GM18951 (cell line): ENCODE data around the gene AFF3.

Source experiments
- POLR2A ChIP-seq: IDR thresholded peaks from 4 replicates; pipeline ENCODE4 v1.6.1; 2011; ENCODE audit warnings: mild to moderate bottlenecking; ENCODE audit not compliant: insufficient read length, insufficient read depth; ENCODE audit errors: extremely low read depth
- in situ Hi-C: fragments of 300-500 bp; cut with MboI; formaldehyde crosslinking; loops from one replicate; pipeline ENCODE4 v1.12.0; 2022; ENCODE audit warnings: low sequenced_read_pairs, mixed read lengths, inconsistent platforms; ENCODE audit not compliant: unreplicated experiment

The AFF3 gene

DNA sequence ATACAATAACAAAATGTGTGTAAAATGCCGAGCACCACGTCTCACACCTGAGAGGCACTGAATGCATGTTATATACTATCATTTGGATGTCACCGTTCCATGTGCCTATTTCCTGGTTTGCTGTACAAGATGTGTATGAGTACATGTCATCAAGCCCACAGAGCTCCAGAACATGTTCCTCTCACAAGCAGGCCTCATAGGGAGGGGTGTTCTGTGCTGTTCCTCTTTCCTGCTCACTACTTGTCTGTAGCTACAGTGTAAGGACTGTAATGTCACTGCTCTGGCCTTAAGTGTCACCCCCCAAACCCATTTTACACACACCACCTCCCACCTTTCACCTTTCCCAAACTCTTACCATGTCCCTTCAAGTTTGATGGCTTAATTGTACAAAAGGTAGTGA is 1.8 kb downstream of the AFF3 start:
- TF ChIP-seq POLR2A = no peak
- in situ Hi-C loops = no loop called here

DNA sequence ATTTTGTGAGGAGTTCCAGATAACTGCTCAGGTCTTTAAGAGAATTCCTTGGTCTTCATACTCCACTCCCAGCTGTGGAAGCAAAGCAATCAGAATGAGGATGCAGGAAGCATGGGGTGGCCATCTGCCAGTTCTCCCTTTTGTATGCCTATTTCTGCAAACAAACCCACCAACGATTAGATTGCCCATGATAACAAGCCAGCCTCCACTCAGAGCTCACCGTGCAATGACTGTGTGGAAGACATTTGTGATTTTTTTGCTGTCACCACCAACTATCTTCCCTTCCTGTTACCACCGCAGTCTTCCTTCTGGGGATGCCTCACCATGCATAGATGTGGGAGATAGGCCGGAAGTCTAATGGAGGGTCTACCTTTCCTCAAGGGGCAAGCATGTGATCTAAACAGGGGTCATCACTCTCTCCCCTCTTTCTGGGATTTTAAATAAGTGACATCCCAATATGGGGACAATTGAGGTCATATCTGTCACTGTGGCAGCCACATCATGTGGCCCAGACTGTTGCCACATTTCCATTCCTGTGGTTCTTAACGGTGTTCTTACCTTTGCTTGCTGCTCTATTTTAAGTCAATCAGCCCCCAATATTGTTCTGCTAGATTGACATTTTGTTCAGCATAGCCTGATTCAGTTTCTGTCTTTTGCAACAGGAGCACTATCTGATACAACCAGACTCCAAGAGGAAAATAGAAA is 4.4 kb downstream of the AFF3 start:
- TF ChIP-seq POLR2A = no peak
- in situ Hi-C loops = no loop called here

DNA sequence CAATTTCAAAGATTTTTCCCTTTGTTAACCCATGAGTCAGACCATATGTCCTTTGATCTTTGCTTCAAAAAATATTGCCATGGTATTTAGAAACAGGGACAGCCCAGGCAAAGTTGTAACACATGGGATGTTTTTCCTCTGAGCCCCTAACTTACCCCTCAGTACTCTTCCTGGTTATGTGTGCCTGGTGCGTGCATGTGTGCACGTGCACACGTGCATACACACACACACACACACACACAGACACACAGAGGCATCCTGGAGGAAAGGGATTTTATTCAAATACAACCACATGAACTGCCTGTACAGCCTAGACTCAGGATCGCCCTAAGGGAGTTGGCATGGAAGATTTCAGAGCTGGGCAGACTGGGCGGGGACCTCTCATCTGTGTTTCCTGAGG is 5.1 kb downstream of the AFF3 start:
- in situ Hi-C loops = no loop called here
- no peak for TF ChIP-seq POLR2A

DNA sequence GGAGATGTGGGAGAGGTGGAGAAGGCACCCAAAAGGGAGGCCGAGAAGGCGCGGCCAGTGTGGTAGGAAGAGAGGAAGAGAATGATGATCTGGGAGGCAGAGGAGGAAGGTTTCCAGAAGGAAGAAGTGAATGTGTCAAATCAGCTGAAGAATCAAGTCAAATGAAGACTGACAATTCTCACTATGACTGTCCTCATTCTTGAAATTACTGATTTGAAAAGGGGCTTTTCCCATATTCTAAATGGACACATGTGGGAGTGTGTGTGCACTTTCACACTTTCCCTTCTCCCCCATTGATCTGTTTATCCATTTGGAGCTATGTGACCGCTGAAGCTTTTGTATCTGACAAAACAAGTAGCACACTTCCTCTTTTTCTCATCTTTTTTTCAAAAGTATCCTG is 6.1 kb downstream of the AFF3 start:
- in situ Hi-C loops = no loop called here
- TF ChIP-seq POLR2A = no peak

DNA sequence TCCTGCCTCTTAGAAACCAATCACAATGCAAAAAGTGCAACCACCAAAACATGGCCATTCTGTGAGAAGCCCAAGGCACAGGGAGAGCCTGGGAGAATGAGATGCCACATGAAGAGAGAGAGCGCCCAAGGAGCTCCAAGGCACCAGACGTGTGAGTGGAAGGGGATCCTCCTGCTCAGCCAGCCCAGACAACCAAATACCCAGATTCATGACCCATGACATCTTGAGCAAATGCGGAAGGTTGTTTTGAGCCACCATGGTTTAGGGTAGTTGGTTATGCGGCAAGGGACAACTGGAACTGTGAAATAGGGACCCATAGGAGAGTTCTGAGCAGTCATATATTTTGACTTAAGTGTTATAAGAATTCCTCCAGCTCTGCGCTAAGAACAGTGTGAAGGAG is 7.0 kb downstream of the AFF3 start:
- TF ChIP-seq POLR2A = no peak
- in situ Hi-C loops = no loop called here

DNA sequence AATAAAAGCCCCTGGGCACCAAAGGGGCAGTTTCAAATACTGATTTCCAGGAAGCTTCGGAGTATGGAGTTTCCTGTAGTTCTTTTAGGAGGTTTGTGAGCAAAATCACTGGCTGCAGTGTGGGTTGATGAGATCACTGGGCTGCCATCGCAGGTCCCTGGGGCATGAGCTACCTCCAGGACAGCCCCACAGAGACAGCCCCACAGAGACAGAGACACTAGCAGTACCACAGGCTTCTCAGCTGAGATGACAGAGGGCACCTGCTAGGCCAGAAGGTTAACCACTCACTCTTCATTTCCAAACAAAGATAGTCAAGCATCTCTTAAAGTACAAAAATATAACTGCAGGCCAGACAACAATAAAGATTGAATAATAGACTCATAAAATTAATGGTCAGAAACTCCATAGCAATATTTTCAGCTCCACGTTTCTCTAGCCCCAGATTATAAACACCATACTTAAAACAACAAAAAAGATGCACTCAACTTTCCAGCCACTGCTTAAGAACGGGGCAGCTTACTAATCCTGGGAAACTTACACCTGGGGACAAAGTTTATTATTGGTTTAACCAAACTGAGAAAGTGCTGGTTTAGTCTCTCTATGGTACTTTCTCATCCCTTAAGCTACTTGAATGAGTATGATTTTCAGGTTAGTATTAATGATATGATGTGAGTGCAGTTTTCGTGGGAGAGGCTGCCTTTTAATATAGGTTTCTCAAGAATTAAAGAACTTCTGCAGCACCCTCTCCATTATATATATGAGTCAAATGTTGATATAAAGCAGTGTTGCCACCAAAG is 11.6 kb downstream of the AFF3 start:
- in situ Hi-C loops = no loop called here
- no peak for TF ChIP-seq POLR2A

DNA sequence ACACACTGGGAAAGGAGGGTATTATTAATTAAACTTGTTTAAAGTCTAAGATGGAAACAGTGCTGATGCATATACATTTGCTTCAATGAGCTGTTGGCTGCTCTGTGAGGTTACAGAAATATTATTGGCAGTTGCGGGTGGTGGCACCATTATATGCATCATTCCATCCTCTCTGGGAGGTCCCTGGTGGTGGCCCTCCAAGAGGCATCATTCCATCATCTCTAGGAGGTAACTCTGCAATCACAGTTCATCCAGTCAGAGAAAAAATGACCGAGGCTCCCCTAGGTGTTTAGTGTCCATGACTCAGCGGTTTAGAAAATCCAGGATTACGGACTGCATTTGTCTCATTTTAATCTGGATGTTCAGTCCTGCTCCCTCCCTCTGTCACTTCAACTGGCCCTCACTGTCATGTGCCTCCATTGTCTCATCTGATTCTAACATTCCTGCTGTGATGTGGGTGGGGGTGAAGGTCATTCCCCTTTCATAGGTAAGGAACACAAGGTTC is 15.4 kb downstream of the AFF3 start:
- TF ChIP-seq POLR2A = no peak
- in situ Hi-C loops = no loop called here

DNA sequence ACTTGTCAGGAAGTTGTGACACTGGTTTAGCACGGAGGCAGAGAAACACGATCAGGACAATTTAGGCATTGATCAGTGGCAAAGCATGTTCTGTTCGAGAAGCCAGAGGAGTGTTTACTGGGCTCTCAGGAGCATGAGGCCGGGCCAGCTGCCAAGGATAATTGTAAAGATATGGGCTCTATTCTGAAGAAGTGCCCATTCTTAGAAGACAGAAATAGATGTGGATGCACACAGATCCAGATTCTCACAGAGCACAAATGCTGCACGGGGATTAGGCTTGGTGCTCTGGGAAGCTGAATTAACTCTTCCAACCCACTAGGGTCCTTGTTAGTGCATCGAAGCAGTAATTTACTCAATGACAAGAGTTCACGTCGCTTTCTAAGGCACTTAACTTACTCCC is 16.2 kb downstream of the AFF3 start:
- in situ Hi-C loops = no loop called here
- TF ChIP-seq POLR2A = no peak

DNA sequence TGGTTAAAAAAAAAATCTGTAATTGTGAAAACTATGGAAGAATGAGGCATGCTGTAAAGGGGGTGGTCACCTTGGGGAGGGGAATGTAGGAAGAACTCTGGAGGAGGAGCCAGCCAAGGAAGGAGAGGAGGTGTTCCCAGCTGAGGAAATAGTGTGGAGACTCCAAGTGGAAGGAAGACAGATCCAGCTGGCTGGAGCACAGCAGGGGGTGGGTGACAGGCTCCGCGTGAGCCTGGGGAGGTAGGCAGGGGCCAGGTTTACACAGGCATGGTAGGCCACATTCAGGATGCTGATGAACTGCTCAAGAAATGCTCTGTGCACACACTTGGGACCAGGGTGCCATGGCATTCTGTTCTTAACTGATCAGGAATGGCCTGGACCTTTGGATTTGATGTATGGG is 16.8 kb downstream of the AFF3 start:
- in situ Hi-C loops = no loop called here
- no peak for TF ChIP-seq POLR2A

DNA sequence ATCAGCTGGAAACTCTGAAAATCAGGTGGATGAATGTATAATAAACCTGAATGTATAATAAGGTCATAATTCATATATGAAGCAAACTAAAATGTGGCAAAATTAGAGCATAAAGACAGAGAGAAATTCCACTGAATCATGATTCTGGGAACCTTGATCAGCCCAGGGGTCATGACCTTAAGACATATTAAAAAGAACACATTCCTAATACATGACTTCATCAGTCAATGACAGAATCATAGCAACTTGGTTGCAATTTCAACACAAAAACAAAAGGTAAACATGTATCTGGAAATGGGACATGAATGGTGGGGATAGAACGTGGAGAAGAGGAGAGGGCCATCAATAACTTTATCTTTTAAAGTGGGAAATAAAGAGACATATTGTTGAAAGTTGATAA is 17.6 kb downstream of the AFF3 start:
- in situ Hi-C loops = no loop called here
- TF ChIP-seq POLR2A = no peak

DNA sequence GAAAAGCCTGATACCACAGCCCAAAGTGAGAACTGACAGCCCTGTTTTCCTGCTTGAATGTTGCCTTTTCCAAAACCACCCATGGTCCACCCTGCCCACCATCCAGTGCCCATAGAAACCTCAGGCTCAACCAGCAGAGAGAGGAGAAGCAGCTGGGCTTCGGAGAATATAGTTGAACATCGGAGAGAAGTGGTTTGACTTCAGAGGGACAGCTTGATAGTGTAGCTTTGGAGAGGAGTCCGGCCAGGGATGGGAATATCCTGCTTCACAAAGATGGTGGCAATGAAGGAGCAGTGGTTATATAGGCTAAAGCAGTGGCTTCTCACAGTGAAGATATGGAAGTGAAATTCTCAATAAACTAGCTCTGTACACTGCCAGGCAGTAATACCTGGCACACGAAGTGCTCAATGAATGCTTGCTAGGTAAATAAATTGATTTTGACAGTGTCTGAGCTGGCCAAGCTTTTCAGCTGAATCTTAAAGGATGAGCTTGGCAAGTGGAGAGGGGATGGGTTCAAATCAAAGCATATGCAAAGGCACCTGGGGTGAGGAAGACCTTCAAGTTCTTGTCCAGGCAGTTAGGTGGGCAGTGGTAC is 21.2 kb downstream of the AFF3 start:
- in situ Hi-C loops = no loop called here
- no peak for TF ChIP-seq POLR2A

DNA sequence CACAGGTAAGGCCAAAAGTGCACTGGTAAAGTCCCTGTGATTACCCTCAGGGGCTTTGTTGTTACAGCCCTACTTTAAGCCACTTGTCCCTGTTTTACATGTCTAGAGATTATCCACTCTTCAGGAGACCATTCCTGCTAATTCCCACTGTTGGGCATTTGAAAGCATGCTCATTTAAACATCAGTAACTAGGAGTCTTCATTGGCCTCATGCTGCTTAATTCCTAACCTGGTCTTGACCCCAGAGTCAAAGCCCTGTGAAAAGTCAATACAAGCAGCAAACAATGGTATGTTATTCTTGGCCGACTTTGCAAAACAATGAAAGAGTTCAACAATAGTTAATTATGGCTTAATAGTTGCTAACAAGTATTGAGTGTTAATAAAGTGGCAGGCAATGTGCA is 23.2 kb downstream of the AFF3 start:
- in situ Hi-C loops = no loop called here
- TF ChIP-seq POLR2A = no peak

DNA sequence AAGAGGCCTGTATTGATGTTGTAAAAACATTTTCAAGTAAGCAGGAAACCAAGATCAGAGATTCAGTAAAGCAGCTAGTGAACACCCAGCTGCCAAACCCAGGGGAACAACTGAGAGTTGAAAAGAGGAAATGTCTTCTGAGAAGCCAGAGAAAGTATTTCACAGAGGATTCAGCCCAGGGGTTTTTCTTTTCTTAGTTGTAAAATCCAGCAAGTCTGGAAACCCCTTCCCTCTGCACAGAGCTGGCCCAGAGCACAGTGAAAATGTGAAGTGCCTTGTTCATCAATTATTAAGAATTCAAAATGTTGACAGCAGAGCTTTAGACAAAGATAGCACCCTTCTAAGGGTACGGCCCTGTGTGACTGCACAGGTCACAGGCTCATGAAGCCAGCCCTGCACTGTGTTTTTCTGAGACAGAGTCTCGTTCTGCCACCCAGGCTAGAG is 28.4 kb downstream of the AFF3 start:
- TF ChIP-seq POLR2A = no peak
- in situ Hi-C loops = no loop called here

DNA sequence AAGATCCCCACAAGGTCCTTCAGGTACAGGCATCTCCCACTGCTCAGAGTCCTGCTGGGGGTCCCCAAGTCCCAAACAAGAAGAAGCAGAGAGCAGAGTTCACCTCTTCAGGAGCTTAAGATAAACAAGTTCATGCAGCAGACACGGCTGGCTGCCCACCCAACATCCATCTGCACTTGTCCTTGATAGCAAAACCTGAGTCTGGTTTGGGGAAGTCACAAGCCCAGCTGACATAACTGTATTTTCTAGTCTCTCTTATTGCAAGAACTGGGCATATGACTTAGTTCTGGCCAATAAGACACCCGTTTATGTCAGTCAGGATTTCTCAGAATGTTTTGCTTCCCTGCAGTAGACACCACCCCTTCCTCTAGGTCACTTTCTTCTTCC is 31.8 kb downstream of the AFF3 start:
- in situ Hi-C loops = no loop called here
- no peak for TF ChIP-seq POLR2A
